ENCODE results near the gene SDHB. TPM values are rescaled to one million over a fixed set of nuclear protein-coding genes. Genes with fewer than 3 reads are reported as not detected.

The SDHB gene
- total and polyA plus RNA-seq, 2 of the 8 experiments (the other 6 are each of a cell fraction or from before 2014, with no cell fraction given) = 84.0 to 98.7 TPM

GRCh38 chr1:16969057-16969611 is 84.7 kb downstream of the SDHB start (continued):
- TF ChIP-seq HDAC2 (IDR thresholded peaks at IDR 0.05; ENCODE audit: borderline replicate concordance in 1 of 2, low read depth in 2 of 2, low read length in 2 of 2) = no peak
- TF ChIP-seq USF2 (IDR thresholded peaks at IDR 0.05; ENCODE audit: low read length) = no peak

Other genes starting within 250 kb of the SDHB start
- 1,303 and 1,497 TPM in 2 replicates for gene RNU1-2, start 158.1 kb downstream of the SDHB start, total RNA-seq (2021; fragmentation: NEBNext Ultra II Directional; extraction: Animal tissue kit (Norgen Biotek cat#: 25700))
- under 0.01 and 145 TPM in 2 replicates for gene RNU1-2, start 158.1 kb downstream of the SDHB start, polyA plus RNA-seq (2011; rRNA removed)
- gene CROCC, start 132.1 kb downstream of the SDHB start, total RNA-seq (2021; fragmentation: NEBNext Ultra II Directional; extraction: Animal tissue kit (Norgen Biotek cat#: 25700)) = 39.5 and 42.3 TPM in 2 replicates
- 12.1 and 24.9 TPM in 2 replicates for gene CROCC, start 132.1 kb downstream of the SDHB start, polyA plus RNA-seq (2011; rRNA removed)
- 172 and 188 TPM in 2 replicates for gene MFAP2, start 73.4 kb downstream of the SDHB start, total RNA-seq (2021; fragmentation: NEBNext Ultra II Directional; extraction: Animal tissue kit (Norgen Biotek cat#: 25700))
- gene MFAP2, start 73.4 kb downstream of the SDHB start, polyA plus RNA-seq (2011; rRNA removed) = 326 and 394 TPM in 2 replicates
- 82.1 and 89.8 TPM in 2 replicates for gene ATP13A2, start 42.1 kb downstream of the SDHB start, total RNA-seq (2021; fragmentation: NEBNext Ultra II Directional; extraction: Animal tissue kit (Norgen Biotek cat#: 25700))
- gene ATP13A2, start 42.1 kb downstream of the SDHB start, polyA plus RNA-seq (2011; rRNA removed) = 83.6 and 137 TPM in 2 replicates
- gene PADI2, start 65.4 kb upstream of the SDHB start, total RNA-seq (2021; fragmentation: NEBNext Ultra II Directional; extraction: Animal tissue kit (Norgen Biotek cat#: 25700)) = 5.8 and 7.5 TPM in 2 replicates
- 1.6 and 2.5 TPM in 2 replicates for gene PADI2, start 65.4 kb upstream of the SDHB start, polyA plus RNA-seq (2011; rRNA removed)
- gene PADI1, start 151.1 kb upstream of the SDHB start, total RNA-seq (2021; fragmentation: NEBNext Ultra II Directional; extraction: Animal tissue kit (Norgen Biotek cat#: 25700)) = 0.30 and 0.33 TPM in 2 replicates
- 0.20 and 0.38 TPM in 2 replicates for gene PADI1, start 151.1 kb upstream of the SDHB start, polyA plus RNA-seq (2011; rRNA removed)
- 0.37 and 0.44 TPM in 2 replicates for gene PADI3, start 195.1 kb upstream of the SDHB start, total RNA-seq (2021; fragmentation: NEBNext Ultra II Directional; extraction: Animal tissue kit (Norgen Biotek cat#: 25700))
- 0.94 and 1.9 TPM in 2 replicates for gene PADI3, start 195.1 kb upstream of the SDHB start, polyA plus RNA-seq (2011; rRNA removed)